Stimulated activated CD4-positive, alpha-beta T cell treated with anti-CD3 and anti-CD28 coated beads, Interleukin-1b, Interleukin-23, amount 100 ng/mL, for 4 hours (primary cell): ENCODE measurements around the gene KCNQ1.

Experiments used
- DNase-seq, 2 donors: peaks; one replicate each; pipeline ENCODE4 v3.0.0-alpha.2; 2020; ENCODE audit warnings: low read depth in 2 of 2

Gene KCNQ1

GRCh38 chr11:2819316-2819715 lies 374.5 kb downstream of the KCNQ1 start:
- DNase-seq: no peak

GRCh38 chr11:2820976-2821375 lies 376.2 kb downstream of the KCNQ1 start:
- DNase-seq: no peak

- DNase-seq: no peak
Observed at GRCh38 chr11:2821891-2822290, 377.1 kb downstream of the KCNQ1 start.

GRCh38 chr11:2824851-2825250 lies 380.0 kb downstream of the KCNQ1 start:
- no peak for DNase-seq

- DNase-seq: no peak
Observed at GRCh38 chr11:2825261-2825888, 380.6 kb downstream of the KCNQ1 start.

GRCh38 chr11:2825889-2826678 lies 381.3 kb downstream of the KCNQ1 start:
- no peak for DNase-seq

GRCh38 chr11:2826679-2827056 lies 381.9 kb downstream of the KCNQ1 start:
- no peak for DNase-seq

GRCh38 chr11:2827256-2827655 lies 382.4 kb downstream of the KCNQ1 start:
- DNase-seq: no peak

GRCh38 chr11:2827792-2828191 lies 383.0 kb downstream of the KCNQ1 start:
- DNase-seq: no peak

GRCh38 chr11:2828585-2829330 lies 383.9 kb downstream of the KCNQ1 start:
- DNase-seq: no peak

- no peak for DNase-seq
Observed at GRCh38 chr11:2830030-2830812, 385.4 kb downstream of the KCNQ1 start.

GRCh38 chr11:2830886-2831285 lies 386.1 kb downstream of the KCNQ1 start:
- DNase-seq: no peak

GRCh38 chr11:2831781-2832532 lies 387.1 kb downstream of the KCNQ1 start:
- no peak for DNase-seq

GRCh38 chr11:2832533-2833020 lies 387.8 kb downstream of the KCNQ1 start:
- DNase-seq: no peak

- DNase-seq: no peak
Observed at GRCh38 chr11:2833051-2833715, 388.4 kb downstream of the KCNQ1 start.

GRCh38 chr11:2833716-2834502 lies 389.1 kb downstream of the KCNQ1 start:
- no peak for DNase-seq

- DNase-seq: no peak
Observed at GRCh38 chr11:2834503-2835273, 389.9 kb downstream of the KCNQ1 start.

GRCh38 chr11:2835296-2835695 lies 390.5 kb downstream of the KCNQ1 start:
- DNase-seq: no peak

- DNase-seq: no peak
Observed at GRCh38 chr11:2835751-2836150, 390.9 kb downstream of the KCNQ1 start.
